Type B pancreatic cell (in vitro differentiated cells): ENCODE data around the gene SLC24A1. TPM values are rescaled to one million over a fixed set of nuclear protein-coding genes. Genes with fewer than 3 reads are reported as not detected.

ENCODE experiments used
- DNase-seq: peaks from one replicate; pipeline ENCODE4 v3.0.0; 2021; ENCODE audit warnings: mixed read lengths; ENCODE audit not compliant: unreplicated experiment; ENCODE audit errors: extremely low spot score
- H3K27ac Mint-ChIP-seq: 2 replicates; pipeline ENCODE4 v1.8.0; 2021; ENCODE audit warnings: mild to moderate bottlenecking, mixed read lengths
- H3K27me3 Mint-ChIP-seq: 2 replicates; pipeline ENCODE4 v1.8.0; 2021; ENCODE audit warnings: mixed read lengths
- H3K36me3 Mint-ChIP-seq: 2 replicates; pipeline ENCODE4 v1.8.0; 2021; ENCODE audit warnings: mixed read lengths
- H3K4me1 Mint-ChIP-seq: one replicate; pipeline ENCODE4 v1.8.0; 2021; ENCODE audit warnings: mixed read lengths; ENCODE audit not compliant: unreplicated experiment
- H3K4me3 Mint-ChIP-seq: 2 replicates; pipeline ENCODE4 v1.8.0; 2021; ENCODE audit warnings: mild to moderate bottlenecking, mixed read lengths
- H3K9me3 Mint-ChIP-seq: 2 replicates; pipeline ENCODE4 v1.8.0; 2021; ENCODE audit warnings: mixed read lengths
- total RNA-seq: library from RNA; stranded (reverse); gene quantifications from 2 replicates; pipeline ENCODE4 v1.2.1, GENCODE V29; 2021; ENCODE audit warnings: low replicate concordance
- TF ChIP-seq, protein P1 (sequence below): fragments of 200-600 bp; sonication (generic); conservative IDR thresholded peaks from 2 replicates; pipeline ENCODE4 v1.5.0; 2021; ENCODE audit warnings: antibody characterized with exemption, mild to moderate bottlenecking

The SLC24A1 gene
- total RNA-seq, 1 donor from 2014 or later: 15.8 TPM

DNA sequence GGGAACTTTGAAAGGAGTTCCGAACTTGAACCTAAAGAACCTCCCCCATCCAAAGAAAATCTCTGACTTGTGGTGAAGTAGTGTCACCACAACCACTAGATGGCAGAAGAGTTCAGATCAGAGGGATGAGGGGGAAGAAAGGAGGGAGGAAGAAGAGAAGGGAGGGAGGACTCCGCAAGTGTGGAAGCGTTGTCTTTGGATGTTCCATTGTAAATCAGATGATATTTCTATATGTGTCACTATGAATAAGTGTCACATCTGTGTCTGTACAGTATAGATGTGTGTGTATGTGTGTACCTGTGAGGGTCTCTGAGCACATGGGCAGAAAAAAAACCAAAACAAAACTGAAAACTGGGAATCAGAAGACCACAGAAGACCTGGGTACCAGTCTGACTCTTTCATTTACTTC lies 16.9 kb downstream of the SLC24A1 start:
- H3K4me1 Mint-ChIP-seq: peaks cover 13% of the 10 kb centered on the region
- H3K27me3 Mint-ChIP-seq: no peaks in the 10 kb centered on the region
- DNase-seq: no peak
- no peak overlapping the region for H3K4me3 Mint-ChIP-seq
- no peaks in the 10 kb centered on the region for H3K9me3 Mint-ChIP-seq
- TF ChIP-seq, protein P1, sequence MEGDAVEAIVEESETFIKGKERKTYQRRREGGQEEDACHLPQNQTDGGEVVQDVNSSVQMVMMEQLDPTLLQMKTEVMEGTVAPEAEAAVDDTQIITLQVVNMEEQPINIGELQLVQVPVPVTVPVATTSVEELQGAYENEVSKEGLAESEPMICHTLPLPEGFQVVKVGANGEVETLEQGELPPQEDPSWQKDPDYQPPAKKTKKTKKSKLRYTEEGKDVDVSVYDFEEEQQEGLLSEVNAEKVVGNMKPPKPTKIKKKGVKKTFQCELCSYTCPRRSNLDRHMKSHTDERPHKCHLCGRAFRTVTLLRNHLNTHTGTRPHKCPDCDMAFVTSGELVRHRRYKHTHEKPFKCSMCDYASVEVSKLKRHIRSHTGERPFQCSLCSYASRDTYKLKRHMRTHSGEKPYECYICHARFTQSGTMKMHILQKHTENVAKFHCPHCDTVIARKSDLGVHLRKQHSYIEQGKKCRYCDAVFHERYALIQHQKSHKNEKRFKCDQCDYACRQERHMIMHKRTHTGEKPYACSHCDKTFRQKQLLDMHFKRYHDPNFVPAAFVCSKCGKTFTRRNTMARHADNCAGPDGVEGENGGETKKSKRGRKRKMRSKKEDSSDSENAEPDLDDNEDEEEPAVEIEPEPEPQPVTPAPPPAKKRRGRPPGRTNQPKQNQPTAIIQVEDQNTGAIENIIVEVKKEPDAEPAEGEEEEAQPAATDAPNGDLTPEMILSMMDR: peak; percentile 90
- no peak overlapping the region for H3K27ac Mint-ChIP-seq
- no peaks in the 10 kb centered on the region for H3K36me3 Mint-ChIP-seq

DNA sequence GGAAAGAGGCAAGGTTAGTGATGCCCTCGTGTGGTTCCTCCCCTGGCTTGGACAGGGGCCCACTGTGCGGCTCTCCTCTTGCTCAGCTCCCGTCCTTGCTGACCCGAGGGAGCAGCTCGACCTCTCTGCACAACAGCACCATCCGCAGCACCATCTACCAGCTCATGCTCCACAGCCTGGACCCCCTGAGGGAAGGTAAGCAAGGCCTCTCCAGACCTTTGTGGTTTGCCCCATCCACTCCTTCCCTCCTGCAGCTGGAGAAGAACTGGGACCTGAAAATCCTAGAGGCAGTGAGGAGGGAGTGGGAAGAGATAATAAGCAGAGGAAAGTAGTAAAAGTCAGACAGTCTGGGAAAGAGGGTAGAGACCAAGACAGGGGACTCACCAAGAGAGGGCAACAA lies 17.8 kb downstream of the SLC24A1 start:
- H3K27me3 Mint-ChIP-seq: no peaks in the 10 kb centered on the region
- peaks cover 9% of the 10 kb centered on the region for H3K4me1 Mint-ChIP-seq
- H3K9me3 Mint-ChIP-seq: no peaks in the 10 kb centered on the region
- no peak overlapping the region for H3K27ac Mint-ChIP-seq
- no peaks in the 10 kb centered on the region for H3K36me3 Mint-ChIP-seq
- H3K4me3 Mint-ChIP-seq: no peak overlapping the region
- TF ChIP-seq, protein P1: no peak
- DNase-seq: no peak

DNA sequence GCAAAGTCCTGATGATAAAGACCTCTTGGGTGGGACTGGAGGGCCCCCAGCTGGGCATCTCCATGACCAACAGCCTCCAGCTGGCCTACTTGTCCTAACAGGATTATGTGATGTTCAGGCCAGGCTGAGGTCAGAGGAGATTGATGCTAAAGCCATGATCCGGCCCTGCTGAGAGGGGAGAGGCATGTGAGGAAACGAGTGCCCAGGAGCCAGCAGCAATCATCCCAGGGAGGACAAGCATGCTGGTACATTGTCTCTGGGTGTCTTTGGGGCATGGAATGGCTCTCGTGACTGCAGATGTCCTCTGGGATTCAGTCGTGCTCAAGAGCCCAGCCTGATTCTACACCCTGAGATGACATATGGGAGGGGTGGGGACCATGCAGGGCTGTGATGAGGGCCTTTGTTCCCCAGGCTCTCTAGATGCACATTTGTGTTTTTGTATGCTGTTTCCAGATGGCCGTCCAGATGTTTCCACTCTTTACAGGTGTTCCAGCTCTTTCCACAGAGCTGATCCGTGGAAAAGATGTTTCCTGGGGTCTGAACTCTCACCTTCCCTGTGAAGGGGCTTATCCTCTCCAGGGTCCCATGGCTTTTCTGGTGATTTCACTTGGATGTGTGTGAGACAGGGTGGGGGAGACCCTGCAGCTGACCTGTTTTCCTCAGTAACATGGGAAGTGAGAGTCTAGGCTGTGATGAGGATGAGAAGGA lies 20.2 kb downstream of the SLC24A1 start:
- no peak for DNase-seq
- no peak overlapping the region for H3K27ac Mint-ChIP-seq
- no peak overlapping the region for H3K4me3 Mint-ChIP-seq
- no peaks in the 10 kb centered on the region for H3K27me3 Mint-ChIP-seq
- TF ChIP-seq, protein P1: no peak
- H3K4me1 Mint-ChIP-seq: peaks cover 9% of the 10 kb centered on the region
- no peaks in the 10 kb centered on the region for H3K9me3 Mint-ChIP-seq
- no peaks in the 10 kb centered on the region for H3K36me3 Mint-ChIP-seq

DNA sequence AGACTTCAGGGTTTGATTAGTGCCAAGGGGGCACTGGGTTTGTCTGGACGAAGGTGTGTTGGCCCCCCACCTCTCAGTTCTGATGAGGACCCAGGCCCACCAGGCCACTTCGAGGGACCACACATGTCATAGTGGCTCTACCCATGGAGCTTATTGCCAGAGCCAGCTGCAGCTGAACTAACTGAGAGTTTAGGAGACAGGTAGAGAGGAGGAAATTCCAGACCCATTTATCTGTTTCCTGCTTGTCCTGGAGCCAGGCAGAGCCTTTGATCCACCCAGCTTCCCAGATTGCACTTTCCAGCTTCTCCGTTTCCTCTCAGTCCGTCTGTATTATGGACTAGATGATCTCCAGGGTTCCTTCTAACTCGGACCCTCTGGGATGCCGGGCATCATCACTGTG lies 20.9 kb downstream of the SLC24A1 start:
- Mint-ChIP-seq H3K36me3 (no peaks in the 10 kb centered on the region), H3K27me3 (no peaks in the 10 kb centered on the region), H3K4me3 (no peak overlapping the region), H3K9me3 (no peaks in the 10 kb centered on the region), H3K4me1 (peaks cover 9% of the 10 kb centered on the region), H3K27ac (no peak overlapping the region)
- no peak for DNase-seq
- TF ChIP-seq, protein P1: no peak

DNA sequence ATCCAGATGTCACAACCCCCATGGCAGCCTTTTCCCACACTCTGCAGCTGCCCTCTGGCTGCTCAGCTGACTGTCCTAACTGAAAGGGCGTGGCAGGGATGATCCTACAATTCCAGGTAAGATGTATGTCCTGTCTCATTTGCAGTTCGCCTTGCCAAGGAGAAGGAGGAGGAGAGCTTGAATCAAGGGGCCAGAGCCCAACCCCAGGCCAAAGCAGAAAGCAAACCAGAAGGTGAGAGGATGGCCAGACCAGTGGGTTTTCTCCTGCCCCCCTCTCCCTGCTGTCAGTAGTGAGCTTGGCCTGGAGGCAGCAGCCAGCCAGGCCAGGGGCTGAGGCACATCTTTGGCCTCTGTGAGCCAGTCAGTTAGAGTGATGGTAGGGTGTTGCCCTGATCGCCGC lies 22.5 kb downstream of the SLC24A1 start:
- no peak overlapping the region for H3K27ac Mint-ChIP-seq

More for the DNA sequence above, 22.5 kb downstream of the SLC24A1 start:
- H3K9me3 Mint-ChIP-seq: no peaks in the 10 kb centered on the region
- H3K4me3 Mint-ChIP-seq: no peak overlapping the region
- TF ChIP-seq, protein P1: no peak
- H3K36me3 Mint-ChIP-seq: no peaks in the 10 kb centered on the region
- H3K27me3 Mint-ChIP-seq: no peaks in the 10 kb centered on the region
- no peaks in the 10 kb centered on the region for H3K4me1 Mint-ChIP-seq
- DNase-seq: no peak
